Body of pancreas (tissue), 4 donors: ENCODE measurements around the gene SIPA1L3. TPM values are rescaled to one million over a fixed set of nuclear protein-coding genes. Genes with fewer than 3 reads are reported as not detected.

Source experiments
- ATAC-seq: fragments of 150-250 bp; one replicate; pipeline ENCODE4 v1.9.1; 2016
- DNase-seq, 4 donors: peaks; one replicate each; pipeline ENCODE4 v3.0.0-alpha.2; 2019
- H3K27ac ChIP-seq, 4 donors: fragments of 200-600 bp; sonication (generic); 1 replicate in 3 of 4; 2 replicates in 1 of 4; pipeline versions ENCODE4 v1.5.1 to v1.6.1; 2016 to 2019; ENCODE audit warnings: mild to moderate bottlenecking in 1 of 4, mixed read lengths in 1 of 4, moderate library complexity in 1 of 4
- H3K27me3 ChIP-seq, 2 donors: fragments of 200-600 bp; sonication (generic); one replicate each; pipeline ENCODE4 v1.6.0; 2016; ENCODE audit warnings: mild to moderate bottlenecking in 1 of 2
- H3K36me3 ChIP-seq, 2 donors: fragments of 200-600 bp; sonication (generic); replicated peaks in 1 of 2; 2 replicates each; pipeline ENCODE4 v1.5.1; 2016; ENCODE audit warnings: low read depth in 2 of 2; ENCODE audit not compliant: insufficient read depth in 1 of 2
- H3K4me1 ChIP-seq: fragments of 200-600 bp; sonication (generic); one replicate; pipeline ENCODE4 v1.6.0; 2016
- H3K4me3 ChIP-seq, 2 donors: fragments of 200-600 bp; sonication (generic); 1 replicate in 1 of 2; 2 replicates in 1 of 2; pipeline ENCODE4 v1.5.1; 2016 to 2019
- H3K9me3 ChIP-seq, 3 donors: fragments of 200-600 bp; sonication (generic); 1 replicate in 2 of 3; 2 replicates in 1 of 3; pipeline ENCODE4 v1.5.1; 2016
- POLR2A ChIP-seq, 3 donors: fragments of 450-650 bp; IDR thresholded peaks; one replicate each; pipeline ENCODE4 v1.6.1; 2016; ENCODE audit warnings: antibody characterized with exemption in 3 of 3, mild to moderate bottlenecking in 2 of 3
- WGBS, 2 donors: methylation state at CpG; one replicate each; pipeline ENCODE4 v1.1.5; 2017; 5-methylcytosine and 5-hydroxymethylcytosine counted together
- intact Hi-C: fragments of 100-400 bp; cut with DNase I; formaldehyde crosslinking; loops from one replicate; pipeline ENCODE4 v1.15.1; 2023
- total RNA-seq, 2 donors: library from RNA; depleted of rRNA; stranded (reverse); fragments of >200 nt; gene quantifications; one replicate each; pipeline ENCODE4 v1.1.0, GENCODE V29; 2016
- TF ChIP-seq, protein P1 (sequence below), 7 experiments: fragments of 450-650 bp in 4 of 7; fragments of 200-600 bp in 3 of 7; sonication (generic) in 3 of 7; IDR thresholded peaks; one replicate each; pipeline ENCODE4 v1.5.1; 2016 to 2019; ENCODE audit warnings: antibody characterized with exemption in 7 of 7

The SIPA1L3 gene
- total RNA-seq, 2 donors from 2014 or later: 41.5 to 62.0 TPM

DNA sequence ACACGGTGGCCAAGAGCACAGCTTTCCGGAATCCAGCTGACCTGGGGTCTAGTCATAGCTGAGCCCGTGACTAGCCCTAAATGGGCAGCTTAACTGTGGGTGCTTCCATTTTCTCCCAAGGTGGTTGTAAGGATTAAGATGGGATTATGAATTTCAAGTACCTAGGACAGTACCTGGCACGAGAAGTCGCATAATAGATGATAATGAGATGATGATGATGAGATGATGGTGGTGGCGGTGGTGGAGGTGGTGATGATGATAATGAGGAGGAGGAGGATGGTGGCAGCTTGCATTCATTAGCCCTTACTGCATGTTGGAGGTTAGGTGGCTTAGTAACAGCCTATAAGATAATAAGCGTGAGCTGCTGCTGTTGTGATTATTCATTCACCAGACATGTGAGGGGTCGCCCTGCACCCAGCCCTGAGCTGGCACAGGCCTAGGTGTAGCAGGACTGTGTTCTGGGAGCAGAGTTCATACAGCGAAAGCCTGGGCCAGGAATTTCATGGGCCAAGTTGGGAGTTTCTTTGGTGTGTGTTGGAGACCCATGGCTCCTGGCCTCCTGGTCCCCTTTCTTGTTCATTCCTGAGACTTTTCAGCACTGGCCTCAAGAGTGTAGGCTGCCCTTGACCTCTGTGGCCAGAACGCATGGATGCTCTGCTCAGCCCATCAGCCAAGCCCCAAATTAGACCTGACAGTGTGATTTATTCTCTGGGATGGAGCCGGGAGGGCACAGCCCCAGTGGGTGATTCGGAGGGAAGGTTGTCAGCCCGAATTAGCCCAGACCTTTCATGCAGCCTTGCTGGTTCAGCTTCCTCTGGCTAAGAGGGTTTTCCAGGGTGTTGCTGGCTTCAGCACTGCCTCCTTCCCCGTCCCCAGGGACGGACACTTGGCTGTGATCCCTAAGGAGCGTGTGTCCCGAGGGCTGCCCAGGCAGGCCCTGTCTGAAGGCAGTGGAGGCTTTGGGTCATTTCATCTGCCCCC lies 128.8 kb downstream of the SIPA1L3 start:
- no peaks in the 10 kb centered on the region for H3K27me3 ChIP-seq
- DNase-seq (no peak), ATAC-seq (no peak)
- H3K36me3 ChIP-seq: no peaks in the 10 kb centered on the region
- intact Hi-C loops: no loop called here
- peaks cover 25% of the 10 kb centered on the region for H3K4me1 ChIP-seq
- no peak overlapping the region for H3K4me3 ChIP-seq
- peak overlapping the region in 1 of 4 donors; percentile 9 for H3K27ac ChIP-seq
- WGBS, 2 donors: 57 to 61% methylated on average over 16 to 17 of the region's 17 CpGs
- H3K9me3 ChIP-seq: no peaks in the 10 kb centered on the region
- TF ChIP-seq POLR2A (IDR thresholded peaks at IDR 0.05): no peak

DNA sequence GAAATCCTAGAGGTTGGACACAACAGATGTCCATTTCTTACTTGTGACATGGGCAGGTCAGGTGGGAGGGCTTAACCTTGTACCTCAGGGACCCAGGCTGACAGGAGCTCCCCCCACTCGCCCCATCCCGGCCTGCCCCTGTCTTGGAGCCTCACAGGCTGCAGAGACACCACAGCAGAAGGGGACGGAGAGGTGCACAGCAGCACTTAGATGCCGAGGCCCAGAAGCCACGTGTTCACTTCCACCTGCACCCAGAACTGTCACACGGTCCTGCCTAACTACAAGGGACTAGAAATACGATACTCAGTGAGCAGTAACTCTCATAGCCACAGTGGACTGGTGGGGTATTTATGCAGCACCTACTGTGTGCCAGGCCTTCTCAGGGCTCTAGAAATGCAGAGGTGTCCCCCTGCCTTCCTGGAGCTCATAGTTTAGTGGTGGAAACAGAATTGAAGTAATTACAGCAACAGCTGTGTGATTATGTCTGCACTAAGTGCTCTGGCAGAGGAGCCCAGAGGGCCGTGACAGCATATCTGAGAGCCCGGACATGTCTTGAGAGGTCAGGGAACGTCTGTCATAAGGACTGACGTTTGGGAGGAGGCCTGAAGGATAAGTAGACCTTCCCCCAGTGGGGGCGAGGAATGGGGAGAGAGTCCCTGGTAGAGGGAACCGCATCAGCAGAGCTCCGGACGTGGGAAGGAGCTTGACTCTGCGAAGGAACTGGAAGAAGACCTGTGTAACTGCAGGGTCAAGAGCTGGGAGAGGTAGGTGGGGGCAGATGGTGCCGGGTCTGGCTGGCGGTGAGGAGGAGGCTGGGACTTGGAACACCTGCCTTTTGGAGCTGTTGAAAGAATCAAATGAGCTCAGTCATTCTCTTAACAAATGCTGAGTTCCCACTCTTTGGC lies 130.0 kb downstream of the SIPA1L3 start:
- H3K4me3 ChIP-seq: no peak overlapping the region
- H3K27ac ChIP-seq: peak overlapping the region in 2 of 4 donors; percentile 9 to 19
- no peak for TF ChIP-seq POLR2A (IDR thresholded peaks at IDR 0.05)
- TF ChIP-seq, protein P1, sequence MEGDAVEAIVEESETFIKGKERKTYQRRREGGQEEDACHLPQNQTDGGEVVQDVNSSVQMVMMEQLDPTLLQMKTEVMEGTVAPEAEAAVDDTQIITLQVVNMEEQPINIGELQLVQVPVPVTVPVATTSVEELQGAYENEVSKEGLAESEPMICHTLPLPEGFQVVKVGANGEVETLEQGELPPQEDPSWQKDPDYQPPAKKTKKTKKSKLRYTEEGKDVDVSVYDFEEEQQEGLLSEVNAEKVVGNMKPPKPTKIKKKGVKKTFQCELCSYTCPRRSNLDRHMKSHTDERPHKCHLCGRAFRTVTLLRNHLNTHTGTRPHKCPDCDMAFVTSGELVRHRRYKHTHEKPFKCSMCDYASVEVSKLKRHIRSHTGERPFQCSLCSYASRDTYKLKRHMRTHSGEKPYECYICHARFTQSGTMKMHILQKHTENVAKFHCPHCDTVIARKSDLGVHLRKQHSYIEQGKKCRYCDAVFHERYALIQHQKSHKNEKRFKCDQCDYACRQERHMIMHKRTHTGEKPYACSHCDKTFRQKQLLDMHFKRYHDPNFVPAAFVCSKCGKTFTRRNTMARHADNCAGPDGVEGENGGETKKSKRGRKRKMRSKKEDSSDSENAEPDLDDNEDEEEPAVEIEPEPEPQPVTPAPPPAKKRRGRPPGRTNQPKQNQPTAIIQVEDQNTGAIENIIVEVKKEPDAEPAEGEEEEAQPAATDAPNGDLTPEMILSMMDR (IDR thresholded peaks at IDR 0.05): no peak
- intact Hi-C loops: no loop called here
- DNase-seq (peak in 3 of 4 donors; percentile 46 to 69 (median 57)), ATAC-seq (peak; percentile 43)
- no peaks in the 10 kb centered on the region for H3K36me3 ChIP-seq
- no peaks in the 10 kb centered on the region for H3K9me3 ChIP-seq
- H3K27me3 ChIP-seq: no peaks in the 10 kb centered on the region
- peaks cover 25% of the 10 kb centered on the region for H3K4me1 ChIP-seq
- 53 to 59% methylated on average over 17 to 18 of the region's 18 CpGs for WGBS, 2 donors

DNA sequence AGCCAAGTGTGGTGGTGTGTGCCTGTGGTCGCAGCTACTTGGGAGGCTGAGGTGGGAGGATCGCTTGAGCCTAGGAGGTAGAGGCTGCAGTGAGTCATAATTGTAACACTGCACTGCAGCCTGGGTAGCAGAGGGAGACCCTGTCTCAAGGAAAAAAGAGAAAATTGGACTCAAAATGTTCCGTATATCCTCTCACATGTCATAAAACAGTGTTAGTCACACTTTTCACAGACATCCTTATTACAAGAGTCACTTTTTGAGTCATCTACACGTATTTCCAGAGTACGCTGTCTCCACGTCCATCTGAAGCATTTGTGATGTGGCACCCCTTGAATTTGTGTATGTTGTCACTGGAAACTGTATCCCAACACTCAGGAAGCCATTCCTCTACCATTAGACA lies 133.0 kb downstream of the SIPA1L3 start:
- no peaks in the 10 kb centered on the region for H3K9me3 ChIP-seq
- DNase-seq: no peak
- TF ChIP-seq POLR2A (IDR thresholded peaks at IDR 0.05): no peak
- TF ChIP-seq, protein P1 (IDR thresholded peaks at IDR 0.05): no peak
- WGBS, 2 donors: 86 to 97% methylated on average over 6 of the region's 6 CpGs
- H3K4me3 ChIP-seq: no peak overlapping the region
- no peaks in the 10 kb centered on the region for H3K27me3 ChIP-seq
- intact Hi-C loops: no loop called here
- H3K4me1 ChIP-seq: peaks cover 25% of the 10 kb centered on the region
- no peak for ATAC-seq
- no peak overlapping the region for H3K27ac ChIP-seq
- no peaks in the 10 kb centered on the region for H3K36me3 ChIP-seq

DNA sequence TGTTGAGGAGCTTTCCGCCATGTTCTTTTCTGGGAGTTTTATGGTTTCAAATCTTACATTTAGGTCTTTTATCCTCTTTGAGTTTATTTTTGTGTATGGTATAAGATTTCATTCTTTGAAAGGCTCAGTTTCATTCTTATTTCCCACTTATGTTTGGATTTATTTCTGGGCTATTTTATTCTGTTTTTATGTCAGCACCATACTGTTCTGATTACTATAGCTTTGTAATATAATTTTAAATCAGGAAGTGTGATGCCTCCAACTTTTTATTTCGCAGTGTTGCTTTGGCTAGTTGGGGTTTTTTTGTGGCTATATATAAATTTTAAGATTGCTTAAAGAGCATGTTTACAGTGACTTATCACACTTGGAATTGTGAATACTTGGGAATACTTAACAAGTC lies 135.1 kb downstream of the SIPA1L3 start:
- intact Hi-C loops: no loop called here
- H3K27me3 ChIP-seq: no peaks in the 10 kb centered on the region
- DNase-seq (no peak), ATAC-seq (no peak)
- WGBS, 2 donors: 98 to 99% methylated on average over 2 of the region's 2 CpGs
- no peak overlapping the region for H3K27ac ChIP-seq
- H3K9me3 ChIP-seq: no peaks in the 10 kb centered on the region
- no peaks in the 10 kb centered on the region for H3K36me3 ChIP-seq
- peaks cover 10% of the 10 kb centered on the region for H3K4me1 ChIP-seq
- no peak overlapping the region for H3K4me3 ChIP-seq
- no peak for TF ChIP-seq POLR2A (IDR thresholded peaks at IDR 0.05)
- TF ChIP-seq, protein P1 (IDR thresholded peaks at IDR 0.05): no peak

DNA sequence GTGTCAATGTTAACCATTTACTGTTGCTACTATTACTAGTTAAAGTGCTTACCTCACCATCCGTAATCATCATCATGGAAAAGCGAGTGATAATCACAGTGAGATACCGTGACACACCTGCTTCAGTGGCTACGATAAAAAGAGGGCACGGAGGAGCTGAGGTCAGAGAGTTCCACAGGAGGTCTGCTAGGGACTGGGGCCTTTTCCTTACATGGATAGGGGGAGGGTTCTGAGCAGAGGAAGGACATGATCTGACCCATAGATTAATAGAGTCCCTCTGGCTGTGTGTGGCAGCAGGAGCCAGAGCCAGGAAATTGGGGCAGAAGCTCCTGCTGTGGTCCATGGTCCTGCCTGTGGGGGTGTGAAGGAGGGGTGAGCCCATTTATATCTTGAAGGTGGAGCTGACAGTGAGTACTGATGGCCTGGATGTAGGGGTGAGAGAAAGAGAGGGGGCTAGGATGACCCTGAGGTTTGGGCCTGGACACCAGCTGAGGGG lies 136.7 kb downstream of the SIPA1L3 start:
- Histone ChIP-seq H3K36me3 (no peaks in the 10 kb centered on the region), H3K4me3 (no peak overlapping the region), H3K27me3 (no peaks in the 10 kb centered on the region), H3K4me1 (no peaks in the 10 kb centered on the region), H3K27ac (no peak overlapping the region), H3K9me3 (no peaks in the 10 kb centered on the region)
- no peak for TF ChIP-seq POLR2A (IDR thresholded peaks at IDR 0.05)
- TF ChIP-seq, protein P1 (IDR thresholded peaks at IDR 0.05): no peak
- intact Hi-C loops: no loop called here
- no peak for ATAC-seq
- DNase-seq: no peak
- 82 to 85% methylated on average over 5 of the region's 5 CpGs for WGBS, 2 donors
